Skeletal muscle tissue (tissue), 4 donors: ENCODE results near the gene ANK3. TPM values are rescaled to one million over a fixed set of nuclear protein-coding genes. Genes with fewer than 3 reads are reported as not detected.

Source experiments
- H3K27ac ChIP-seq: one replicate; pipeline ENCODE4 v1.7.0; 2013; ENCODE audit warnings: mild to moderate bottlenecking, low read depth, low read length, inconsistent platforms
- H3K27me3 ChIP-seq, 3 donors: one replicate each; pipeline ENCODE4 v1.7.0; 2013; ENCODE audit warnings: low read length in 3 of 3; ENCODE audit not compliant: control insufficient read depth in 3 of 3, insufficient read depth in 3 of 3
- H3K36me3 ChIP-seq, 3 donors: one replicate each; pipeline ENCODE4 v1.7.0; 2013; ENCODE audit warnings: low read length in 3 of 3; ENCODE audit not compliant: control insufficient read depth in 3 of 3, insufficient read depth in 3 of 3
- H3K4me1 ChIP-seq, 3 donors: one replicate each; pipeline ENCODE4 v1.7.0; 2013; ENCODE audit warnings: low read length in 3 of 3, mild to moderate bottlenecking in 3 of 3; ENCODE audit not compliant: control insufficient read depth in 3 of 3, insufficient read depth in 3 of 3
- H3K4me3 ChIP-seq, 3 donors: one replicate each; pipeline ENCODE4 v1.7.0; 2013; ENCODE audit warnings: low read length in 3 of 3
- H3K9ac ChIP-seq, 3 donors: one replicate each; pipeline ENCODE4 v1.7.0; 2013; ENCODE audit warnings: low read length in 3 of 3, mild to moderate bottlenecking in 3 of 3, moderate library complexity in 2 of 3, low read depth in 1 of 3
- H3K9me3 ChIP-seq, 3 donors: one replicate each; pipeline ENCODE4 v1.7.0; 2013; ENCODE audit warnings: low read length in 3 of 3; ENCODE audit not compliant: control insufficient read depth in 3 of 3
- total RNA-seq: library from RNA; depleted of rRNA; stranded (reverse); fragments of >200 nt; gene quantifications from one replicate; pipeline ENCODE4 v1.2.3, GENCODE V29; 2014
- donor health status: Osteomylitis.

ANK3 gene
- total RNA-seq, 1 donor from 2014 or later = 110 TPM

GRCh38 chr10:60368875-60369546 is 20.7 kb downstream of the ANK3 start:
- H3K9ac ChIP-seq = no peak overlapping the region
- no peak overlapping the region for H3K27ac ChIP-seq
- H3K27me3 ChIP-seq = no peaks in the 10 kb centered on the region
- no peaks in the 10 kb centered on the region for H3K4me1 ChIP-seq
- no peaks in the 10 kb centered on the region for H3K9me3 ChIP-seq
- no peaks in the 10 kb centered on the region for H3K36me3 ChIP-seq
- H3K4me3 ChIP-seq = no peak overlapping the region

- no peaks in the 10 kb centered on the region for H3K27me3 ChIP-seq
- no peak overlapping the region for H3K27ac ChIP-seq
- no peaks in the 10 kb centered on the region for H3K36me3 ChIP-seq
- no peaks in the 10 kb centered on the region for H3K9me3 ChIP-seq
- H3K9ac ChIP-seq = no peak overlapping the region
- H3K4me3 ChIP-seq = no peak overlapping the region
- H3K4me1 ChIP-seq = no peaks in the 10 kb centered on the region
Measured at GRCh38 chr10:60367901-60368300, 21.8 kb downstream of the ANK3 start.

- H3K27ac ChIP-seq = no peak overlapping the region
- H3K9me3 ChIP-seq = no peaks in the 10 kb centered on the region
- no peak overlapping the region for H3K4me3 ChIP-seq
- H3K27me3 ChIP-seq = no peaks in the 10 kb centered on the region
- H3K4me1 ChIP-seq = no peaks in the 10 kb centered on the region
- no peak overlapping the region for H3K9ac ChIP-seq
- no peaks in the 10 kb centered on the region for H3K36me3 ChIP-seq
Measured at GRCh38 chr10:60367431-60367830, 22.2 kb downstream of the ANK3 start.

- no peaks in the 10 kb centered on the region for H3K9me3 ChIP-seq
- H3K27ac ChIP-seq = no peak overlapping the region
- H3K4me1 ChIP-seq = no peaks in the 10 kb centered on the region
- H3K27me3 ChIP-seq = no peaks in the 10 kb centered on the region
- no peak overlapping the region for H3K9ac ChIP-seq
- no peaks in the 10 kb centered on the region for H3K36me3 ChIP-seq
- H3K4me3 ChIP-seq = no peak overlapping the region
Measured at GRCh38 chr10:60367024-60367423, 22.7 kb downstream of the ANK3 start.

GRCh38 chr10:60363187-60363586 is 26.5 kb downstream of the ANK3 start:
- Histone ChIP-seq H3K9ac (no peak overlapping the region), H3K36me3 (no peaks in the 10 kb centered on the region), H3K4me1 (no peaks in the 10 kb centered on the region), H3K27ac (no peak overlapping the region), H3K27me3 (no peaks in the 10 kb centered on the region), H3K4me3 (no peak overlapping the region), H3K9me3 (no peaks in the 10 kb centered on the region)

- Histone ChIP-seq H3K27ac (no peak overlapping the region), H3K36me3 (no peaks in the 10 kb centered on the region), H3K9me3 (no peaks in the 10 kb centered on the region), H3K27me3 (no peaks in the 10 kb centered on the region), H3K4me1 (no peaks in the 10 kb centered on the region), H3K9ac (no peak overlapping the region), H3K4me3 (no peak overlapping the region)
Measured at GRCh38 chr10:60362461-60362860, 27.2 kb downstream of the ANK3 start.

GRCh38 chr10:60359066-60359465 is 30.6 kb downstream of the ANK3 start:
- no peak overlapping the region for H3K4me3 ChIP-seq
- no peaks in the 10 kb centered on the region for H3K9me3 ChIP-seq
- H3K27me3 ChIP-seq = no peaks in the 10 kb centered on the region
- no peak overlapping the region for H3K27ac ChIP-seq
- no peak overlapping the region for H3K9ac ChIP-seq
- no peaks in the 10 kb centered on the region for H3K4me1 ChIP-seq
- no peaks in the 10 kb centered on the region for H3K36me3 ChIP-seq

GRCh38 chr10:60358282-60358681 is 31.4 kb downstream of the ANK3 start:
- Histone ChIP-seq H3K4me3 (no peak overlapping the region), H3K9me3 (no peaks in the 10 kb centered on the region), H3K27me3 (no peaks in the 10 kb centered on the region)

GRCh38 chr10:60353519-60354258 is 36.0 kb downstream of the ANK3 start:
- no peak overlapping the region for H3K4me3 ChIP-seq
- no peaks in the 10 kb centered on the region for H3K4me1 ChIP-seq
- H3K36me3 ChIP-seq = no peaks in the 10 kb centered on the region
- H3K9me3 ChIP-seq = no peaks in the 10 kb centered on the region
- H3K27ac ChIP-seq = no peak overlapping the region
- H3K27me3 ChIP-seq = no peaks in the 10 kb centered on the region
- no peak overlapping the region for H3K9ac ChIP-seq

More at GRCh38 chr10:60358282-60358681, 31.4 kb downstream of the ANK3 start:
- no peak overlapping the region for H3K27ac ChIP-seq
- H3K9ac ChIP-seq = no peak overlapping the region
- no peaks in the 10 kb centered on the region for H3K4me1 ChIP-seq
- no peaks in the 10 kb centered on the region for H3K36me3 ChIP-seq

- no peaks in the 10 kb centered on the region for H3K36me3 ChIP-seq
- H3K9ac ChIP-seq = no peak overlapping the region
- H3K9me3 ChIP-seq = no peaks in the 10 kb centered on the region
- H3K27ac ChIP-seq = no peak overlapping the region
- H3K4me1 ChIP-seq = no peaks in the 10 kb centered on the region
- H3K4me3 ChIP-seq = no peak overlapping the region
- H3K27me3 ChIP-seq = no peaks in the 10 kb centered on the region
Measured at GRCh38 chr10:60352105-60352504, 37.6 kb downstream of the ANK3 start.
